ENCODE data around the gene WDR74. TPM values are rescaled to one million over a fixed set of nuclear protein-coding genes. Genes with fewer than 3 reads are reported as not detected.

The WDR74 gene
- total RNA-seq, 1 experiment from 2014 or later: 44.0 TPM

GRCh38 chr11:62881579-62882430 is 42.4 kb upstream of the WDR74 start:
- peaks cover 43% of the 10 kb centered on the region for H3K36me3 ChIP-seq (ENCODE audit: insufficient read depth, low read length)
- H3K27me3 ChIP-seq (ENCODE audit: low read length): no peaks in the 10 kb centered on the region
- no peak overlapping the region for H2AFZ ChIP-seq (ENCODE audit: low read length)
- H3K4me1 ChIP-seq (ENCODE audit: low read length): peaks cover 31% of the 10 kb centered on the region
- peak; percentile 84 for DNase-seq
- peak overlapping the region; percentile 89 for H3K27ac ChIP-seq (ENCODE audit: low read length)
- no peaks in the 10 kb centered on the region for H3K9me2 ChIP-seq (replicated peaks; ENCODE audit: insufficient read depth, low read length)
- peaks cover 29% of the 10 kb centered on the region for H3K79me2 ChIP-seq (ENCODE audit: low read length)
- H3K4me3 ChIP-seq (ENCODE audit: low read length): peak overlapping the region; percentile 73
- H3K4me2 ChIP-seq (ENCODE audit: low read depth, low read length, poor library complexity, severe bottlenecking): peak overlapping the region; percentile 96
- no peaks in the 10 kb centered on the region for H3K9me3 ChIP-seq (ENCODE audit: low read length)
- H4K20me1 ChIP-seq (ENCODE audit: insufficient read depth, low read depth, low read length): peaks cover 11% of the 10 kb centered on the region; the same call in 1 of the 2 replicates
- peak overlapping the region; percentile 89 for H3K9ac ChIP-seq (ENCODE audit: low read length)

- Histone ChIP-seq H3K79me2 (ENCODE audit: low read length) (peaks cover 32% of the 10 kb centered on the region), H3K27me3 (ENCODE audit: low read length) (no peaks in the 10 kb centered on the region), H3K36me3 (ENCODE audit: insufficient read depth, low read length) (peaks cover 40% of the 10 kb centered on the region), H3K9me3 (ENCODE audit: low read length) (no peaks in the 10 kb centered on the region), H3K4me3 (ENCODE audit: low read length) (peak within 1 kb of the TSS; percentile 73), H3K9ac (ENCODE audit: low read length) (peak within 1 kb of the TSS; percentile 89), H4K20me1 (ENCODE audit: insufficient read depth, low read depth, low read length) (peaks cover 9% of the 10 kb centered on the region; the same call in 1 of the 2 replicates), H3K4me1 (ENCODE audit: low read length) (peaks cover 31% of the 10 kb centered on the region), H3K4me2 (ENCODE audit: low read depth, low read length, poor library complexity, severe bottlenecking) (peak within 1 kb of the TSS; percentile 96), H3K27ac (ENCODE audit: low read length) (peak within 1 kb of the TSS; percentile 89), H2AFZ (ENCODE audit: low read length) (no peak within 1 kb of the TSS), H3K9me2 (replicated peaks; ENCODE audit: insufficient read depth, low read length) (no peaks in the 10 kb centered on the region)
- peak; percentile 94 for DNase-seq
These were observed 41.6 kb upstream of the WDR74 start, which contains the start of gene SLC3A2 for GRCh38 chr11:62880803-62881578. Gene SLC3A2, plus strand, starts transcription at chr11:62880896. Its CDS starts 128 bp downstream, at chr11:62881024.

- H3K4me2 ChIP-seq (ENCODE audit: low read depth, low read length, poor library complexity, severe bottlenecking): peak overlapping the region; percentile 96
- H4K20me1 ChIP-seq (ENCODE audit: insufficient read depth, low read depth, low read length): peaks cover 4% of the 10 kb centered on the region; the same call in 1 of the 2 replicates
- peaks cover 35% of the 10 kb centered on the region for H3K79me2 ChIP-seq (ENCODE audit: low read length)
- no peak overlapping the region for H2AFZ ChIP-seq (ENCODE audit: low read length)
- H3K9ac ChIP-seq (ENCODE audit: low read length): peak overlapping the region; percentile 89
- H3K9me3 ChIP-seq (ENCODE audit: low read length): no peaks in the 10 kb centered on the region
- no peaks in the 10 kb centered on the region for H3K9me2 ChIP-seq (replicated peaks; ENCODE audit: insufficient read depth, low read length)
- peak; percentile 66 for DNase-seq
- peaks cover 31% of the 10 kb centered on the region for H3K4me1 ChIP-seq (ENCODE audit: low read length)
- no peaks in the 10 kb centered on the region for H3K27me3 ChIP-seq (ENCODE audit: low read length)
- H3K27ac ChIP-seq (ENCODE audit: low read length): peak overlapping the region; percentile 89
- peak overlapping the region; percentile 73 for H3K4me3 ChIP-seq (ENCODE audit: low read length)
- H3K36me3 ChIP-seq (ENCODE audit: insufficient read depth, low read length): peaks cover 40% of the 10 kb centered on the region
These were observed 40.9 kb upstream of the WDR74 start for GRCh38 chr11:62880231-62880802.

GRCh38 chr11:62879235-62879978 is 40.0 kb upstream of the WDR74 start:
- Histone ChIP-seq H3K27me3 (ENCODE audit: low read length) (no peaks in the 10 kb centered on the region), H2AFZ (ENCODE audit: low read length) (no peak overlapping the region), H3K79me2 (ENCODE audit: low read length) (peaks cover 44% of the 10 kb centered on the region), H3K9me2 (replicated peaks; ENCODE audit: insufficient read depth, low read length) (no peaks in the 10 kb centered on the region), H4K20me1 (ENCODE audit: insufficient read depth, low read depth, low read length) (no peaks in the 10 kb centered on the region), H3K9me3 (ENCODE audit: low read length) (no peaks in the 10 kb centered on the region), H3K36me3 (ENCODE audit: insufficient read depth, low read length) (peaks cover 37% of the 10 kb centered on the region), H3K4me3 (ENCODE audit: low read length) (peak overlapping the region; percentile 73; the same call in 1 of the 2 replicates), H3K4me1 (ENCODE audit: low read length) (peaks cover 31% of the 10 kb centered on the region), H3K4me2 (ENCODE audit: low read depth, low read length, poor library complexity, severe bottlenecking) (peak overlapping the region; percentile 96), H3K9ac (ENCODE audit: low read length) (peak overlapping the region; percentile 89), H3K27ac (ENCODE audit: low read length) (peak overlapping the region; percentile 89)
- DNase-seq: peak; percentile 39

- Histone ChIP-seq H3K9ac (ENCODE audit: low read length) (no peak overlapping the region), H3K9me2 (replicated peaks; ENCODE audit: insufficient read depth, low read length) (no peaks in the 10 kb centered on the region), H3K36me3 (ENCODE audit: insufficient read depth, low read length) (peaks cover 14% of the 10 kb centered on the region; the same call in 1 of the 2 replicates), H3K79me2 (ENCODE audit: low read length) (peaks cover 42% of the 10 kb centered on the region), H3K9me3 (ENCODE audit: low read length) (no peaks in the 10 kb centered on the region), H2AFZ (ENCODE audit: low read length) (no peak overlapping the region), H3K4me3 (ENCODE audit: low read length) (no peak overlapping the region), H3K4me1 (ENCODE audit: low read length) (peaks cover 16% of the 10 kb centered on the region), H3K4me2 (ENCODE audit: low read depth, low read length, poor library complexity, severe bottlenecking) (no peak overlapping the region), H3K27me3 (ENCODE audit: low read length) (no peaks in the 10 kb centered on the region), H4K20me1 (ENCODE audit: insufficient read depth, low read depth, low read length) (no peaks in the 10 kb centered on the region), H3K27ac (ENCODE audit: low read length) (no peak overlapping the region)
- no peak for DNase-seq
These were observed 37.3 kb upstream of the WDR74 start for GRCh38 chr11:62876712-62877111.

- Histone ChIP-seq H3K27me3 (ENCODE audit: low read length) (no peaks in the 10 kb centered on the region), H3K4me3 (ENCODE audit: low read length) (no peak overlapping the region), H3K27ac (ENCODE audit: low read length) (no peak overlapping the region), H2AFZ (ENCODE audit: low read length) (no peak overlapping the region), H3K9me3 (ENCODE audit: low read length) (no peaks in the 10 kb centered on the region), H4K20me1 (ENCODE audit: insufficient read depth, low read depth, low read length) (no peaks in the 10 kb centered on the region), H3K4me1 (ENCODE audit: low read length) (peaks cover 14% of the 10 kb centered on the region), H3K9me2 (replicated peaks; ENCODE audit: insufficient read depth, low read length) (no peaks in the 10 kb centered on the region), H3K79me2 (ENCODE audit: low read length) (peaks cover 38% of the 10 kb centered on the region), H3K4me2 (ENCODE audit: low read depth, low read length, poor library complexity, severe bottlenecking) (no peak overlapping the region), H3K9ac (ENCODE audit: low read length) (no peak overlapping the region), H3K36me3 (ENCODE audit: insufficient read depth, low read length) (peaks cover 14% of the 10 kb centered on the region; the same call in 1 of the 2 replicates)
- peak; percentile 40 for DNase-seq
These were observed 36.5 kb upstream of the WDR74 start for GRCh38 chr11:62875698-62876478.

- no peaks in the 10 kb centered on the region for H4K20me1 ChIP-seq (ENCODE audit: insufficient read depth, low read depth, low read length)
- no peaks in the 10 kb centered on the region for H3K9me3 ChIP-seq (ENCODE audit: low read length)
- no peak overlapping the region for H3K4me3 ChIP-seq (ENCODE audit: low read length)
- H2AFZ ChIP-seq (ENCODE audit: low read length): no peak overlapping the region
- no peak overlapping the region for H3K27ac ChIP-seq (ENCODE audit: low read length)
- peaks cover 14% of the 10 kb centered on the region; the same call in 1 of the 2 replicates for H3K36me3 ChIP-seq (ENCODE audit: insufficient read depth, low read length)
- H3K9me2 ChIP-seq (replicated peaks; ENCODE audit: insufficient read depth, low read length): no peaks in the 10 kb centered on the region
- DNase-seq: no peak
- no peak overlapping the region for H3K4me2 ChIP-seq (ENCODE audit: low read depth, low read length, poor library complexity, severe bottlenecking)
- peaks cover 6% of the 10 kb centered on the region for H3K4me1 ChIP-seq (ENCODE audit: low read length)
- H3K27me3 ChIP-seq (ENCODE audit: low read length): no peaks in the 10 kb centered on the region
- H3K9ac ChIP-seq (ENCODE audit: low read length): no peak overlapping the region
- peaks cover 42% of the 10 kb centered on the region for H3K79me2 ChIP-seq (ENCODE audit: low read length)
These were observed 35.5 kb upstream of the WDR74 start for GRCh38 chr11:62874851-62875250.

Measured in Karpas-422 (cell line).